ENCODE data around the gene CPA2. TPM values are rescaled to one million over a fixed set of nuclear protein-coding genes. Genes with fewer than 3 reads are reported as not detected.

CPA2 gene
- total RNA-seq, 1 donor from 2014 or later: 0.14 TPM

- peaks cover 18% of the 10 kb centered on the region for H3K4me1 Mint-ChIP-seq
- no peak for DNase-seq
- no peak overlapping the region for H3K4me3 Mint-ChIP-seq
- intact Hi-C loops (cut with micrococcal nuclease): loop anchor here (10.0 kb wide), 1 partner anchor 206 kb away; no protein-coding TSS in a partner anchor
- no peaks in the 10 kb centered on the region for H3K27me3 Mint-ChIP-seq
- no peaks in the 10 kb centered on the region for H3K36me3 Mint-ChIP-seq (ENCODE audit: low read depth)
- no peaks in the 10 kb centered on the region for H3K9me3 Mint-ChIP-seq
- H3K27ac Mint-ChIP-seq: no peak overlapping the region
Measured at GRCh38 chr7:130278860-130279259, 12.2 kb downstream of the CPA2 start.

- peaks cover 18% of the 10 kb centered on the region for H3K4me1 Mint-ChIP-seq
- no peaks in the 10 kb centered on the region for H3K9me3 Mint-ChIP-seq
- no peak overlapping the region for H3K27ac Mint-ChIP-seq
- no peaks in the 10 kb centered on the region for H3K36me3 Mint-ChIP-seq (ENCODE audit: low read depth)
- intact Hi-C loops (cut with micrococcal nuclease): loop anchor here (10.0 kb wide), 1 partner anchor 206 kb away; no protein-coding TSS in a partner anchor
- H3K4me3 Mint-ChIP-seq: no peak overlapping the region
- H3K27me3 Mint-ChIP-seq: no peaks in the 10 kb centered on the region
- no peak for DNase-seq
Measured at GRCh38 chr7:130279286-130279685, 12.6 kb downstream of the CPA2 start.

DNA sequence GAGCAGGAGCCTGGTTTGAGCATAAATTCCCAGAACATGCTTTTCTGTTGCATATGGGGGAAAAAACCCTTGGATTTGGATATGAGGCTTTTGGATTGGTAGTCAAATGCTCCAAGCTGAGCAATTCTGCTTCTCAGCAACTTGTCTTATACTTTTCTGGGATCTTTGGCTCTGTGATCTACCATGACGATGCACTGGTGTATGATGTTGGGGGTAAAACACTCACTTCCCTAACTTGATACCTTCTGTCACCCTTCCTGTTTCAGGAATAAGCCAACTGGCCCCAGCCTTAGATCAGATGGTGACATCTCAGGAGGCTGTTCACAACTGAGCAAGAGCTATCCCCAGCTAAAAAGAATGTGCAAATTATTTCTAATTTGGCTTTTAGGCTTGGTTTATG lies 13.2 kb downstream of the CPA2 start:
- Mint-ChIP-seq H3K27ac (no peak overlapping the region), H3K4me3 (no peak overlapping the region), H3K27me3 (no peaks in the 10 kb centered on the region), H3K9me3 (no peaks in the 10 kb centered on the region), H3K4me1 (peaks cover 18% of the 10 kb centered on the region), H3K36me3 (ENCODE audit: low read depth) (no peaks in the 10 kb centered on the region)
- DNase-seq: no peak
- intact Hi-C loops (cut with micrococcal nuclease): loop anchor here (10.0 kb wide), 1 partner anchor 205 kb away; no protein-coding TSS in a partner anchor

DNA sequence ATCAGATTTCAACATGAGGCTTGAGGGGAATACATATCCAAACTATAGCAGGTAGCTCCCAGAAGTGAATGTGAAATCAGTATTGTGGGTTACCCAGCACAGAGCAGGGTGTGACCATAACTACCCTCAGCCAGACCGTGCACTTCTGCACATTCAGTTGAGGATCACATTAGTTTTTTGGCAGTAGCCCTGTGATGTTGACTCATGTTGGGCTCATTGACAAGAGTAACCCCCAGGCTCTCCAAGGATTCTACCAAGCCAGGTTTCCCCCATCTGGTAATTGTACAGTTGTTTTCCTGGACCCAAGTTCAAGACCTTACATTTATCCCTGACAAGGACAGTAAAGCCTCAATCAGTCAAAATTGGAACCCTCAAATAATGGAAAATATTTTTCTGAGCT lies 14.6 kb downstream of the CPA2 start:
- H3K27me3 Mint-ChIP-seq: no peaks in the 10 kb centered on the region
- intact Hi-C loops (cut with micrococcal nuclease): no loop called here
- no peak overlapping the region for H3K4me3 Mint-ChIP-seq

GRCh38 chr7:130286881-130287280 lies 20.2 kb downstream of the CPA2 start:
- no peak overlapping the region for H3K4me3 Mint-ChIP-seq
- peaks cover 5% of the 10 kb centered on the region for H3K9me3 Mint-ChIP-seq
- H3K27ac Mint-ChIP-seq: no peak overlapping the region
- no peaks in the 10 kb centered on the region for H3K36me3 Mint-ChIP-seq (ENCODE audit: low read depth)
- no peak for DNase-seq
- no peaks in the 10 kb centered on the region for H3K4me1 Mint-ChIP-seq
- H3K27me3 Mint-ChIP-seq: no peaks in the 10 kb centered on the region
- intact Hi-C loops (cut with micrococcal nuclease): no loop called here

More for the DNA sequence above, 14.6 kb downstream of the CPA2 start:
- peaks cover 18% of the 10 kb centered on the region for H3K4me1 Mint-ChIP-seq
- no peaks in the 10 kb centered on the region for H3K36me3 Mint-ChIP-seq (ENCODE audit: low read depth)
- DNase-seq: no peak
- H3K27ac Mint-ChIP-seq: no peak overlapping the region
- H3K9me3 Mint-ChIP-seq: no peaks in the 10 kb centered on the region

DNA sequence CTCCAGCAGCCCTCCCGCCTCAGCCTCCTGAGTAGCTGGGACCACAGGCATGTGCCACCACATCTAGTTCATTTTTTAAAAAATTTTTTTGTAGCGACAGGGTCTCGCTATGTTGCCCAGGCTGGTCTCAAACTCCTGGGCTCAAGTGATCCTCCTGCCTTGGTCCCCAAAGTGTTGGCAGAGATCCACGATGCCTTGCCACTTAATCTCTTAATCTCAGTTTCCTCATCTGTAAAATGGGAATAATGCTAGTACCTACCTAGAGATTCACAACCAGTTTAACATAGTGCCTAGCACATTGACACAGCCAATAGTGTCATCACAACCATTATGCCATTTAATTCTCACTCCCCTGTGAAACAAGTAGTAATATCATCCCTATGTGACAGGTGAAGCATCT lies 21.5 kb downstream of the CPA2 start:
- no peaks in the 10 kb centered on the region for H3K27me3 Mint-ChIP-seq
- H3K4me3 Mint-ChIP-seq: no peak overlapping the region
- DNase-seq: no peak
- intact Hi-C loops (cut with micrococcal nuclease): no loop called here
- no peaks in the 10 kb centered on the region for H3K4me1 Mint-ChIP-seq
- no peak overlapping the region for H3K27ac Mint-ChIP-seq
- no peaks in the 10 kb centered on the region for H3K36me3 Mint-ChIP-seq (ENCODE audit: low read depth)
- H3K9me3 Mint-ChIP-seq: peaks cover 5% of the 10 kb centered on the region

GRCh38 chr7:130288829-130289228 lies 22.2 kb downstream of the CPA2 start:
- Mint-ChIP-seq H3K36me3 (ENCODE audit: low read depth) (no peaks in the 10 kb centered on the region), H3K27ac (no peak overlapping the region), H3K4me3 (no peak overlapping the region), H3K4me1 (no peaks in the 10 kb centered on the region), H3K27me3 (no peaks in the 10 kb centered on the region), H3K9me3 (peaks cover 5% of the 10 kb centered on the region)
- intact Hi-C loops (cut with micrococcal nuclease): no loop called here
- DNase-seq: no peak

GRCh38 chr7:130289478-130289877 lies 22.8 kb downstream of the CPA2 start:
- Mint-ChIP-seq H3K9me3 (peaks cover 5% of the 10 kb centered on the region), H3K36me3 (ENCODE audit: low read depth) (no peaks in the 10 kb centered on the region), H3K4me3 (no peak overlapping the region), H3K27me3 (no peaks in the 10 kb centered on the region), H3K4me1 (no peaks in the 10 kb centered on the region), H3K27ac (no peak overlapping the region)
- intact Hi-C loops (cut with micrococcal nuclease): no loop called here
- no peak for DNase-seq

DNA sequence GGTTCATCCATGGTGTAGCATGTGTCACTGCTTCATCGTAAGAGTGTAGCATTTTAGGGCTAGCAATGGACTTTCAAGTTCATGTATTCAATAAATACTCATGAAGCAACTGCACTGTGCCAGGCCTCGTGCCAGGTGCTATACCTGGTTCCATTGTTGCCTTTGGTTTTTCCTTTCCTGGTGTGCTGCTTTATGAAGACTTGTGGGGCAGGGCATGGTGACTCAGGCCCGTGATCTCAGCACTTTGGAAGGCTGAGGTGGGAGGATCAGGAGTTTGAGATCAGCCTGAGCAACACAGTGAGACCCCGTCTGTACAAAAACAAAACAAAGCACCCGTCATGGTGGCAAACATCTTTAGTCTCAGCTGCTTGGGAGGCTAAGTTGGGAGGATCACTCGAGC lies 24.1 kb downstream of the CPA2 start:
- intact Hi-C loops (cut with micrococcal nuclease): no loop called here
- H3K27ac Mint-ChIP-seq: no peak overlapping the region
- H3K9me3 Mint-ChIP-seq: peaks cover 9% of the 10 kb centered on the region
- no peaks in the 10 kb centered on the region for H3K36me3 Mint-ChIP-seq (ENCODE audit: low read depth)
- no peaks in the 10 kb centered on the region for H3K4me1 Mint-ChIP-seq
- H3K4me3 Mint-ChIP-seq: no peak overlapping the region
- DNase-seq: no peak
- H3K27me3 Mint-ChIP-seq: no peaks in the 10 kb centered on the region

DNA sequence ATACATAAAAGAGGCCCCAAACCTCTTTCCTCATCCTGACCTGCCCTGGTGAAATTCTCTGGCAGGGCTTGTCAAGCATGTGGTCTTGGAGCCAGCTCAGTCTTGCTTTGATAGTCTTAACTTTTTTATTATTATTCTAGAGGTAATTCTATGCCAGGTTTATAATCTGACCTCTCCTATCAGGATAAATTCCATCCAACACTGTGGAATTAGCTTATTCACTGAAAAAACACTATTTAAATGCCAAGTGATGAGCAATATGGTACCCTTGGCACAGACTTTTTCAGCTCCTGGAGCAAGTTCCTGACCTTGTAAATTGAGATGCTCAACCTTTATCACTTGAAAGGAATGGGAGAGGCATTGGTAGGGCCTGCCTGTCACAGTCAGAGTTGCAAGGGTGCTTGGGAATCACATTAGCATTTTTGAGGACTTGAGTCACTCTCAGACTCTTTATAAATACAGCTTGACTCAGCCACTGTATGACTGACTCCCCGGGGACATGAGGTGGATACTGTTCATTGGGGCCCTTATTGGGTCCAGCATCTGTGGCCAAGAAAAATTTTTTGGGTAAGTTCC lies 26.1 kb downstream of the CPA2 start, which contains the start of gene CPA4:
CPA4 (plus strand) TSS at position 480 of the 576 bp plus-strand sequence; CDS start at position 500, 20 bp downstream.
- Mint-ChIP-seq H3K27ac (no peak within 1 kb of the TSS), H3K9me3 (peaks cover 9% of the 10 kb centered on the region), H3K27me3 (no peaks in the 10 kb centered on the region), H3K4me3 (no peak within 1 kb of the TSS), H3K36me3 (ENCODE audit: low read depth) (no peaks in the 10 kb centered on the region), H3K4me1 (no peaks in the 10 kb centered on the region)
- intact Hi-C loops (cut with micrococcal nuclease): no loop called here
- no peak for DNase-seq

DNA sequence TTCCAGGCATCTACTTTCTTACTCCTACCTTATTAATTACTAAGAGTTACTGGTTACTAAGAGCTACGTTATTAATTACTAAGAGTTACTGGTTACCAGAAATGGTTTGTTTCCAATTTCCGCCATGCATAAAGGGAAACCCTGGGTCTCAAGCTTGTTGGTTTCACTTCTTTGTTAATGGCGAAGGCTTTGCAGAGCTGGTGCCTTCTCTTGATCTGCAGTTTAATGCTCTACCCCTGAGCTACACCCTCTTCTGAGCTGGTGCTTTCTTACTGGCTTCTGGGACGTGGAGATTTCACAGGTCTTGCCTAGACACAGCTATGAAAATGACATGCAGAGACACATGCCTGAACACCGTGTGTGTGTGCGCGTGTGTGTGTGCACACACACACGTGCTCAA lies 26.9 kb downstream of the CPA2 start:
- intact Hi-C loops (cut with micrococcal nuclease): no loop called here

GRCh38 chr7:130294314-130294713 lies 27.7 kb downstream of the CPA2 start:
- intact Hi-C loops (cut with micrococcal nuclease): no loop called here
- H3K27me3 Mint-ChIP-seq: no peaks in the 10 kb centered on the region
- H3K9me3 Mint-ChIP-seq: peaks cover 9% of the 10 kb centered on the region
- H3K4me1 Mint-ChIP-seq: no peaks in the 10 kb centered on the region
- H3K36me3 Mint-ChIP-seq (ENCODE audit: low read depth): no peaks in the 10 kb centered on the region
- no peak for DNase-seq
- no peak overlapping the region for H3K27ac Mint-ChIP-seq
- H3K4me3 Mint-ChIP-seq: no peak overlapping the region

More for the DNA sequence above, 26.9 kb downstream of the CPA2 start:
- no peak for DNase-seq
- Mint-ChIP-seq H3K36me3 (ENCODE audit: low read depth) (no peaks in the 10 kb centered on the region), H3K4me1 (no peaks in the 10 kb centered on the region), H3K27ac (no peak overlapping the region), H3K9me3 (peaks cover 9% of the 10 kb centered on the region), H3K4me3 (no peak overlapping the region), H3K27me3 (no peaks in the 10 kb centered on the region)

GRCh38 chr7:130296221-130296951 lies 29.7 kb downstream of the CPA2 start:
- Mint-ChIP-seq H3K27ac (no peak overlapping the region), H3K4me3 (no peak overlapping the region), H3K27me3 (no peaks in the 10 kb centered on the region), H3K36me3 (ENCODE audit: low read depth) (no peaks in the 10 kb centered on the region), H3K9me3 (peaks cover 15% of the 10 kb centered on the region), H3K4me1 (no peaks in the 10 kb centered on the region)
- no peak for DNase-seq
- intact Hi-C loops (cut with micrococcal nuclease): no loop called here

DNA sequence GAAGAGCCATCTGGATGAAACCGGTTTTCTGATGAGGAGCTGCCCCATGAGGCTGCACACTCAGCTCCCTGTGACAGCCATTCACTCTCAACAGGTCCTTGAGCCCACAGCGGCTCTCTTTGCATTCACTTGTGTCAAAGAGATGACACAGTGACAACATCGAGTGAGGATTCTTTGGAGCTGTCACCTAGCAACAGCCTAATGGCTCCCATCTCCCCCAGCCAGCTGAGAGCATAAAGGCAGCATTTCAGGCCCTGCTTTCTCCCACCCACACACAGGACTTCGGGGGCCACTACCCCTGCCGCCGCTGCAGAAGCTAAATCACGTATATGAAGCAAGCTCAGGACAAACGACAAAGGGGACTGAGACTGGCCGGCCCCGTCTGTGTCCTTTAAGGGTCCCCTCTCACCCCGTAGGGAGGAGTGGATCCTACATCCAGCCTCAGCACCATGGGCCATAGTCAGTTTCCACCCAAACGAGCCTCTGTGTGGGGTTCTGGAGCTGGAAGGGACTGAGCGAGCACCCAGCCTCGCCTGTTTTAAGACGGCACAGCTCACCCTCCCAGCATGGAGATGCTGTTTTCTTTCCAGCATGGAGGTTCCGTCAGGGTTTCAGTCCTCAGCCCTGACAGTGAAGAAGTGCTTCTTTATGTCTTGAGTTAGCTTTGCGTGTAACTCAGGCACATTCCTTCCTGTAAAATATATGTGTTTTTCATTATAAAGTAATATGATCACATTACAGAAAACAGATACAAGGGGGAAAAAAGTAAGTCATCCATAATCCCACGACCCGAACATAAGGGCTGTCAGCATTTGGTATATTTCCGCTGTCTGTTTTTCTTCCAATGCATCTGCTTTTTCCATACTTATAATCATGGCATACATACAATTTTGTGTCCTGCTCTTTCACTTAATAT lies 31.2 kb downstream of the CPA2 start:
- no peaks in the 10 kb centered on the region for H3K36me3 Mint-ChIP-seq (ENCODE audit: low read depth)
- no peak overlapping the region for H3K4me3 Mint-ChIP-seq
- DNase-seq: no peak
- H3K4me1 Mint-ChIP-seq: no peaks in the 10 kb centered on the region
- intact Hi-C loops (cut with micrococcal nuclease): no loop called here
- no peaks in the 10 kb centered on the region for H3K27me3 Mint-ChIP-seq
- H3K9me3 Mint-ChIP-seq: peaks cover 11% of the 10 kb centered on the region
- H3K27ac Mint-ChIP-seq: no peak overlapping the region

Data from activated CD4-positive, alpha-beta T cell treated with anti-CD3 and anti-CD28 coated beads, Interleukin-2, amount 10 ng/mL, durations not matched to agents 24 days and 14 days (primary cell).